H9 (cell line): ENCODE measurements around the gene THSD7A. TPM values are rescaled to one million over a fixed set of nuclear protein-coding genes. Genes with fewer than 3 reads are reported as not detected.

Experiments
- DNase-seq: peaks from one replicate; pipeline ENCODE4 v3.0.0-alpha.2; 2017
- H2AFZ ChIP-seq: one replicate; pipeline ENCODE4 v1.6.1; 2013; ENCODE audit warnings: mild to moderate bottlenecking, low read length, control low read depth, moderate library complexity
- H2AK5ac ChIP-seq: 2 replicates; pipeline ENCODE4 v1.6.1; 2013; ENCODE audit warnings: low read length, control low read depth, mixed read lengths; ENCODE audit not compliant: insufficient read length
- H2BK120ac ChIP-seq: one replicate; pipeline ENCODE4 v1.6.1; 2013; ENCODE audit warnings: low read depth, mild to moderate bottlenecking, low read length, control low read depth, inconsistent platforms; ENCODE audit not compliant: poor library complexity, severe bottlenecking
- H2BK12ac ChIP-seq: 2 replicates; pipeline ENCODE4 v1.6.1; 2013; ENCODE audit warnings: low read length, control low read depth, mixed read lengths, low read depth; ENCODE audit not compliant: insufficient read length
- H2BK15ac ChIP-seq: 2 replicates; pipeline ENCODE4 v1.6.1; 2013; ENCODE audit warnings: low read depth, low read length, control low read depth
- H2BK20ac ChIP-seq: one replicate; pipeline ENCODE4 v1.6.1; 2013; ENCODE audit warnings: low read depth, mild to moderate bottlenecking, low read length, control low read depth, inconsistent platforms; ENCODE audit not compliant: poor library complexity, severe bottlenecking
- H2BK5ac ChIP-seq: 2 replicates; pipeline ENCODE4 v1.6.1; 2013; ENCODE audit warnings: low read length, control low read depth, mixed read lengths; ENCODE audit not compliant: insufficient read length
- H3K14ac ChIP-seq: 2 replicates; pipeline ENCODE4 v1.6.1; 2013; ENCODE audit warnings: low read length, control low read depth; ENCODE audit not compliant: insufficient read depth
- H3K18ac ChIP-seq: 2 replicates; pipeline ENCODE4 v1.6.1; 2013; ENCODE audit warnings: low read depth, mild to moderate bottlenecking, mixed read lengths, low read length, control low read depth; ENCODE audit not compliant: insufficient read length
- H3K23ac ChIP-seq: 2 replicates; pipeline ENCODE4 v1.6.1; 2013; ENCODE audit warnings: low read length, control low read depth, mixed read lengths, low read depth; ENCODE audit not compliant: insufficient read length
- H3K23me2 ChIP-seq: 2 replicates; pipeline ENCODE4 v1.6.1; 2013; ENCODE audit warnings: low read depth, mild to moderate bottlenecking, mixed read lengths, low read length, control low read depth; ENCODE audit not compliant: insufficient read length, poor library complexity, severe bottlenecking
- H3K27ac ChIP-seq: 2 replicates; pipeline ENCODE4 v1.5.1; 2013; ENCODE audit warnings: low read length, control low read depth, mixed read lengths, low read depth; ENCODE audit not compliant: insufficient read length
- H3K27me3 ChIP-seq: 2 replicates; pipeline ENCODE4 v1.6.1; 2013; ENCODE audit warnings: low read length, control low read depth, inconsistent platforms; ENCODE audit not compliant: insufficient read depth
- H3K4ac ChIP-seq: 2 replicates; pipeline ENCODE4 v1.6.1; 2013; ENCODE audit warnings: low read depth, mild to moderate bottlenecking, control low read depth, inconsistent platforms, low read length, moderate library complexity
- H3K4me1 ChIP-seq: 2 replicates; pipeline ENCODE4 v1.6.1; 2013; ENCODE audit warnings: low read length, control low read depth, inconsistent platforms; ENCODE audit not compliant: insufficient read depth
- H3K4me2 ChIP-seq: 2 replicates; pipeline ENCODE4 v1.6.1; 2013; ENCODE audit warnings: low read length, control low read depth, mixed read lengths; ENCODE audit not compliant: insufficient read length, insufficient read depth
- H3K56ac ChIP-seq: 2 replicates; pipeline ENCODE4 v1.6.1; 2013; ENCODE audit warnings: low read depth, mild to moderate bottlenecking, mixed read lengths, low read length, control low read depth; ENCODE audit not compliant: insufficient read length
- H3K79me1 ChIP-seq: 2 replicates; pipeline ENCODE4 v1.6.1; 2013; ENCODE audit warnings: low read depth, mild to moderate bottlenecking, moderate library complexity, low read length, control low read depth, inconsistent platforms; ENCODE audit not compliant: insufficient read depth, poor library complexity, severe bottlenecking
- H3K79me2 ChIP-seq: 2 replicates; pipeline ENCODE4 v1.6.1; 2013; ENCODE audit warnings: low read length, control low read depth, inconsistent platforms; ENCODE audit not compliant: insufficient read depth
- H3K9ac ChIP-seq: 2 replicates; pipeline ENCODE4 v1.6.1; 2013; ENCODE audit warnings: low read length, control low read depth, mixed read lengths; ENCODE audit not compliant: insufficient read length; ENCODE audit errors: extremely low read depth
- H3K9me3 ChIP-seq: one replicate; pipeline ENCODE4 v1.6.1; 2013; ENCODE audit warnings: low read depth, low read length, inconsistent platforms; ENCODE audit not compliant: control insufficient read depth
- H3T11ph ChIP-seq: one replicate; pipeline ENCODE4 v1.6.1; 2013; ENCODE audit warnings: mild to moderate bottlenecking, low read length, control low read depth, inconsistent platforms
- H4K20me1 ChIP-seq: one replicate; pipeline ENCODE4 v1.6.1; 2013; ENCODE audit not compliant: control insufficient read depth, insufficient read length, insufficient read depth
- H4K5ac ChIP-seq: 2 replicates; pipeline ENCODE4 v1.6.1; 2013; ENCODE audit warnings: low read depth, mild to moderate bottlenecking, mixed read lengths, low read length, control low read depth; ENCODE audit not compliant: insufficient read length
- H4K8ac ChIP-seq: replicated peaks from 2 replicates; pipeline ENCODE4 v1.6.1; 2013; ENCODE audit warnings: low read length, control low read depth, mixed read lengths, low read depth; ENCODE audit not compliant: insufficient read length
- H4K91ac ChIP-seq: 2 replicates; pipeline ENCODE4 v1.6.1; 2013; ENCODE audit warnings: low read depth, mild to moderate bottlenecking, moderate library complexity, mixed read lengths, low read length, control low read depth; ENCODE audit not compliant: insufficient read length
- H3K27ac Mint-ChIP-seq, 3 experiments: 2 replicates in 2 of 3; 3 replicates in 1 of 3; pipeline ENCODE4 v1.8.0; 2020 to 2021; ENCODE audit warnings: mixed read lengths in 3 of 3, mild to moderate bottlenecking in 1 of 3, moderate library complexity in 1 of 3
- H3K27me3 Mint-ChIP-seq: 2 replicates; pipeline ENCODE4 v1.8.0; 2021; ENCODE audit warnings: low read depth, mild to moderate bottlenecking, moderate library complexity, mixed read lengths
- H3K36me3 Mint-ChIP-seq, 3 experiments: 2 replicates in 2 of 3; 3 replicates in 1 of 3; pipeline ENCODE4 v1.8.0; 2020 to 2021; ENCODE audit warnings: low read depth in 3 of 3, mixed read lengths in 3 of 3; ENCODE audit not compliant: insufficient read depth in 1 of 3
- H3K4me1 Mint-ChIP-seq, 2 experiments: 2 replicates each; pipeline ENCODE4 v1.8.0; 2020; ENCODE audit warnings: mixed read lengths in 2 of 2
- H3K4me3 Mint-ChIP-seq, 2 experiments: 2 replicates in 1 of 2; 3 replicates in 1 of 2; pipeline ENCODE4 v1.8.0; 2020 to 2021; ENCODE audit warnings: mild to moderate bottlenecking in 2 of 2, mixed read lengths in 2 of 2, moderate library complexity in 1 of 2
- H3K9me3 Mint-ChIP-seq, 2 experiments: 2 replicates in 1 of 2; 3 replicates in 1 of 2; pipeline ENCODE4 v1.8.0; 2020; ENCODE audit warnings: mild to moderate bottlenecking in 2 of 2, mixed read lengths in 2 of 2, moderate library complexity in 1 of 2
- WGBS: extraction: QIAGEN DNeasy Blood & Tissue Kit; methylation state at CpG from one replicate; pipeline ENCODE4 v1.1.7; 2013; ENCODE audit warnings: missing lambda C conversion rate, low lambda C conversion rate, mixed read lengths; ENCODE audit not compliant: insufficient read length; ENCODE audit errors: extremely low coverage; 5-methylcytosine and 5-hydroxymethylcytosine counted together
- total RNA-seq: library from RNA; stranded (reverse); gene quantifications from 2 replicates; pipeline ENCODE4 v1.2.1, GENCODE V29; 2021
- TF ChIP-seq, protein P1 (sequence below): fragments of 200-600 bp; sonication (generic); conservative IDR thresholded peaks from 3 replicates; pipeline ENCODE4 v1.8.0; 2021; ENCODE audit warnings: antibody characterized with exemption, mild to moderate bottlenecking

THSD7A gene
- total RNA-seq, 1 experiment from 2014 or later, result 0.42 TPM

DNA sequence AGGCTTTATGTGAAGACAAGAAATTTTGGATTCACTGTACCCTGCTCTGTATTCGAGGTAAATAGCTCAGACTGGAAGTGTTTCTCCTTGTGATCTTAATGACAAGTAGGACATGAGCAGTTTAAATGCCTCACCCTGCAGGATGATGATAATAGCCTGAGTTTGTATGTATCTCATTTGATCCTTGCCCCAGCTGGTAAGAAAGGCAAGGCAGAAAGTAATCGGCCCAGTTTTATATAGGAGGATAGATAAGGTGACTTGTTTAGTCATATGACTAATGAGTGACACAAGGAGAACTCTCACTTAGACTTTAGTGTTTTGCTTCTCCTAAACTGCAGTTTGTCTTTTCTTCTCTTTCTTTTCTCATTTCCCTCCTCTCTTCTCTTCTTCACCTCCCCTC lies 485.7 kb downstream of the THSD7A start:
- Mint-ChIP-seq H3K27me3 (peaks cover 4% of the 10 kb centered on the region), H3K9me3 (peaks cover 6 to 13% of the 10 kb centered on the region in 2 experiments; a peak in 4 of 5 replicates), H3K4me3 (no peak overlapping the region), H3K4me1 (peaks cover 11 to 14% of the 10 kb centered on the region in 2 experiments), H3K36me3 (peaks cover 0 to 4% (median 4%) of the 10 kb centered on the region in 3 experiments; a peak in 4 of 7 replicates), H3K27ac (no peak overlapping the region)
- Histone ChIP-seq H3K14ac (no peak overlapping the region), H3K27me3 (no peaks in the 10 kb centered on the region), H2AK5ac (no peak overlapping the region), H3K23ac (no peak overlapping the region), H2BK5ac (no peak overlapping the region), H3K9me3 (no peaks in the 10 kb centered on the region), H4K20me1 (no peaks in the 10 kb centered on the region), H2BK12ac (no peak overlapping the region), H3T11ph (no peak overlapping the region), H2BK120ac (no peak overlapping the region), H3K4me1 (peaks cover 2% of the 10 kb centered on the region; the same call in 1 of the 2 replicates), H2BK15ac (no peak overlapping the region), H3K27ac (no peak overlapping the region), H3K4me2 (no peak overlapping the region), H4K8ac (no peak overlapping the region), H4K5ac (no peak overlapping the region), H2AFZ (no peak overlapping the region), H2BK20ac (no peak overlapping the region), H3K18ac (no peak overlapping the region), H3K56ac (no peak overlapping the region), H3K79me1 (no peaks in the 10 kb centered on the region), H3K79me2 (no peaks in the 10 kb centered on the region), H3K23me2 (no peaks in the 10 kb centered on the region), H4K91ac (no peak overlapping the region), H3K4ac (no peak overlapping the region), H3K9ac (no peak overlapping the region)
- no peak for DNase-seq
- WGBS, result no CpG with 5 or more reads among the region's 2 CpGs
- TF ChIP-seq, protein P1, sequence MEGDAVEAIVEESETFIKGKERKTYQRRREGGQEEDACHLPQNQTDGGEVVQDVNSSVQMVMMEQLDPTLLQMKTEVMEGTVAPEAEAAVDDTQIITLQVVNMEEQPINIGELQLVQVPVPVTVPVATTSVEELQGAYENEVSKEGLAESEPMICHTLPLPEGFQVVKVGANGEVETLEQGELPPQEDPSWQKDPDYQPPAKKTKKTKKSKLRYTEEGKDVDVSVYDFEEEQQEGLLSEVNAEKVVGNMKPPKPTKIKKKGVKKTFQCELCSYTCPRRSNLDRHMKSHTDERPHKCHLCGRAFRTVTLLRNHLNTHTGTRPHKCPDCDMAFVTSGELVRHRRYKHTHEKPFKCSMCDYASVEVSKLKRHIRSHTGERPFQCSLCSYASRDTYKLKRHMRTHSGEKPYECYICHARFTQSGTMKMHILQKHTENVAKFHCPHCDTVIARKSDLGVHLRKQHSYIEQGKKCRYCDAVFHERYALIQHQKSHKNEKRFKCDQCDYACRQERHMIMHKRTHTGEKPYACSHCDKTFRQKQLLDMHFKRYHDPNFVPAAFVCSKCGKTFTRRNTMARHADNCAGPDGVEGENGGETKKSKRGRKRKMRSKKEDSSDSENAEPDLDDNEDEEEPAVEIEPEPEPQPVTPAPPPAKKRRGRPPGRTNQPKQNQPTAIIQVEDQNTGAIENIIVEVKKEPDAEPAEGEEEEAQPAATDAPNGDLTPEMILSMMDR, result no peak
